Left colon (tissue), 2 donors: ENCODE data around the gene STXBP1. TPM values are rescaled to one million over a fixed set of nuclear protein-coding genes. Genes with fewer than 3 reads are reported as not detected.

Experiments
- ATAC-seq: fragments of 200-7000 bp; cut with Tn5 transposase; one replicate; pipeline ENCODE4 v1.9.1; 2020; ENCODE audit warnings: mild to moderate bottlenecking, moderate library complexity
- DNase-seq, 2 donors: peaks; one replicate each; pipeline ENCODE4 v3.0.0-alpha.2; 2020
- intact Hi-C, 2 donors: fragments of 100-400 bp; cut with DNase I in 1 of 2; cut with micrococcal nuclease in 1 of 2; formaldehyde crosslinking; loops; one replicate each; pipeline versions ENCODE4 v1.11.2 to v1.14.0; 2022; cut with DNase I, micrococcal nuclease
- total RNA-seq, 2 donors: library from RNA; stranded (reverse); fragmentation: NEBNext Ultra II Directional; extraction: Animal tissue kit (Norgen Biotek cat#: 25700); gene quantifications; one replicate each; pipeline ENCODE4 v1.2.1, GENCODE V29; 2021
- donor health status: DM: no; HTN: no; CAD: no.
- donor health status: DM: yes; HTN: yes; CAD: no.

STXBP1 gene
- total RNA-seq, 2 donors from 2014 or later = 9.0 to 15.0 TPM

DNA sequence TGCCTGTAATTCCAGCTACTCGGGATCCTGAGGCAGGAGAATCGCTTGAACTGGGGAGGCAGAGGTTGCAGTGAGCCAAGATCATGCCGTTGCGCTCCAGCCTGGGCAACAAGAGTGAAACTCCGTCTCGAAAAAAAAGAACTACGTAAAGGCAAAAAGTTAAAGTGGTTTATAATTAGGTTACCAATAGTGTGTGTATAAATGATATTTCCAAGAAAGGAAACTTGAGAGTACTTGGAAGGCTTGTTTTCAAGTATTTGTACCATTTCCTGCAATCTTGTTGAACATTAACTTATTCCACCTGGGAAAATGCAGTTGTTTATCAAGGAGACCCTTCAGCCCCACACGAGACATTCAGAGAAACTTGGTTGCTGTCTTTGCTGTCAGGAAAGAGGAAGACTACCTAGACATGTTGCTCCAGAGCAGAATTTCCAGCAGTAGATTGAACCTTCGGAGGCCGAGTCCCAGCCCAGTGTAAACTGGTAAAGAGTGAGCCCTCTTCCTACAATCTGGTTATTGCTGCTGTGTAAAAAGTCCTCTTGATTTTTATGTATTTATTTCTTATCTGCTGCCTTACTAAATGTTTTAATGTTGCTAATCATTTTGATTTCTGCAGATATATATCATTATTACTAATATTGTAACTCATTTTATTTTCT is 30.1 kb downstream of the STXBP1 start:
- intact Hi-C loops = no loop called here
- no peak for DNase-seq
- ATAC-seq = no peak

DNA sequence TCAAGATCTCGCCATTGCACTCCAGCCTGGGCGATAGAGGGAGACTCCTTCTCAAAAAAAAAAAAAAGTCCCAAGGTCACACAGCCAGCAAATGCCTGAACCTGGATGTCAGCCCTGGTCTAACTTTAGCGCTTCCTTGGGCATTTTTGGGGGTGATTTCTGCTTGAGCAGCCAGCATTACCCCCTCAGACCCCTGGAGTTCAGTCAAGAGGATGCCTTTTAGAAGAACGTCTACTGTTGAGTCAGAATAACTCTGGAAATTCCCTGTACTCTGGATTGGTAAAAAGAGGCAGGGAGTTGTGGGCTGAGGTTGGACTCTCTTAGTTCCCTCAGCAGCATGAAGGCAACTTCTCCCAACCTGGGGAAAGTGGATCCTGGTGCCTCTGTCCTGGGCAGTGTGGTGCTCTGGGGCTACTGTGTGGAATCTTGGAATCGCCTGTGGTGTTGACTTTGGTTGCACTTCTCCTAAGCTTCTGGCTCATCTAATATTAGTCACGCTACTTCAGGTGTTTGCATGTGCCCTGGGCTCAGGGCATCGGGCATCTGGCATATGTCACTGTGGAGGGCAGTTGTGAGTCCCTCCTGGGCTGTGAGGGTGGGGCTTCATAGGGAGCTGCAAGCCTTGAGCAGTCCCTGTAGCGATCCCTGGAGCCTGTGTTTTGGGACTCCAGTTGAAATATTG is 32.2 kb downstream of the STXBP1 start:
- intact Hi-C loops = no loop called here
- ATAC-seq (no peak), DNase-seq (no peak)

DNA sequence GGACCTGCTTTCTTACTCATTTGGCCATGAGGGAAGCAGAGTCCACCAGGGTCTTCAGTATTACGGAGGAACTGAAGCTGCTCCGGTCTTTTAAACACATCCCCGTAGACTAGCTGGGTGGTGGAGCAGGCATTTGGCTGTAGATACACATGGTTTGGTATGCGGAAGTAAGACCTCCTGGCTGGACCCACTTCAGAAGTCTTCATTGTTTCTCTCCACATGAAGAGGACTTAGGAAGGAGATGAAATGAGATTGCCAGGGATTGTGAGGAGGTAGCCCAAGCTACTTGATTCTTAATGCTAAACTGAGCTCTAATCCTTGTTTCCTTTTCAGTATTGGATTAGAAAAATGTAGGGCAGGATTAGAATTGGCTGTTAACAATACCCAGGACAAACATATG is 32.9 kb downstream of the STXBP1 start:
- ATAC-seq (no peak), DNase-seq (no peak)
- intact Hi-C loops = no loop called here

DNA sequence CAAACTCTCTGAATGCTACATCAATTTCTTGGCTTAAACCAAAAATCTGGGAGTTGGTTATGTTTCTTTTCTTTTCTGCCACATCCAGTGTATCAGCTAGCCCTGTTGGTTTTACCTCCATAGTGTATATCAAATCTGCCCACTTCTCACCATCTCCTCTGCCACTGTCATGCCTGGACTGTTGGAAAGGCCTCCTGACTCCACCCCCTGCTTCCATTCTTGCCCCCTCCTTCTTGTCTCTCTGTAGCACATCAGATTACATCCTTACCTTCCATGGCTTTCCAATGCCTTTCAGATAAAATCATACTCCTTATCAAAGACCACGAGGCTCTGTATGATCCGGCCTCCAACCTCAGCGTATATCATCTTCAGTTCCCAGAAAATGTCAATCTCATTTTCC is 35.4 kb downstream of the STXBP1 start:
- DNase-seq = no peak
- intact Hi-C loops = no loop called here

DNA sequence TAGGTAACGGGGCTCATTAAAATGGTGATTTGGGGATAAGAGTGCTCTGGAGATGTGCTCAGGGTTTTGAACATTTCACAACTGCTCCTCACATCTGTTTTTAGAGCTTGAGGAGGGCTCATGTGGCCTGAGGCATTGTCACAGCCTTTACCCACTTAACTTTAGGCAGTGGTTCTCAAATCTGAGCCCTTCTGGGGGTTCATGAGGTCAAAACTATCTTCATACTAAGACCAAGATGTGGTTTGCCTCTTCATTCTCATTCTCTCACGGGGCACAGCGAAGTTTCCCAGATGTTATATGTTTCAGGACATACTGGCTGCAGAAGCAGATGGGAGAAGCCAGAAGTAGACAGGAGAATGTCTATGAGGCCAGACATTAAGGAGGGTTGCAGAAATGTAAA is 38.4 kb downstream of the STXBP1 start:
- ATAC-seq = no peak
- intact Hi-C loops = no loop called here
- DNase-seq = no peak

More for the DNA sequence above, 35.4 kb downstream of the STXBP1 start:
- no peak for ATAC-seq

DNA sequence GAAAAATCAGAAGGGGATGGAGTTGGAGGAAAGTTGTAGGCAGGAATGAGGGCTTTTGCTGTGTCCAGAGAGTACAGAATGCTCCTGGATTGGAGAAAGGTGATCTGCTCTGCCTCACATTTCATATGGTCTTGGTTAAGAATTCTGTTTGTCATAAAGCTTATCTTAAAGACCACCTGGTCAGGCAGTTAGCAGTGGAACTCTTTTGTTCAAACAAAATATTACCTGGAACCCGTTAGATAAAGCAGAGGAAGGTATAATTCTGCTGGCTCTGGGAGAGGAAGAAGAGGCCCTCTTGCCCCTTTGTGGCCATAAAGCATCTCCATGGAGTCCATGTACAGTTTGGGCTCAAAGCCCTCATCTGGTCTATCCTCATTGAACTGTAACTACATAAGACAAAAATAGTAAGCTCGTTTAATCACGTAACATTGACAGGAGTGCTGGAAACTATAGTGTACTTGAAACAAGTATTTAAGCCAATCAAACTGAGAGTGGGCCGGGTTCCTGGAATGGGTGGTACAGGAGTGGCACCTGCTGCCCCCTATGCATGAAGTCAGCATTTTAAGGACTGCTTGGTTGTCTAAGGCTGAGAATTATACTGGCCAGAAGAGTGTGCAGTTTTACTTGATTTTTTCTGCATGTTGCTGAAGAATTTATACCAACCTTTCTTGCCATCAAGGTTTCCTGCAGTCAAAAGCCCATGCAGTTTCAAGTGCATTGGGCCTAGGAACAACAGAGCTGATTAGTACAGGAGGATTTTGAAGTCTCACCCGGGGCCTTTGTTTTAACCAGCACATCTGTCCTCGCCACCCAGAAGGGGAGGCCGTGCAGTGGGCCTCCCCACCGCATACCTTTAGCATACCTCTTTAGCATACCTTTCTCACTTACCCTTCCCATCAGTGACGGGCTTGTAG is 39.9 kb downstream of the STXBP1 start:
- ATAC-seq (no peak), DNase-seq (no peak)
- intact Hi-C loops = no loop called here

DNA sequence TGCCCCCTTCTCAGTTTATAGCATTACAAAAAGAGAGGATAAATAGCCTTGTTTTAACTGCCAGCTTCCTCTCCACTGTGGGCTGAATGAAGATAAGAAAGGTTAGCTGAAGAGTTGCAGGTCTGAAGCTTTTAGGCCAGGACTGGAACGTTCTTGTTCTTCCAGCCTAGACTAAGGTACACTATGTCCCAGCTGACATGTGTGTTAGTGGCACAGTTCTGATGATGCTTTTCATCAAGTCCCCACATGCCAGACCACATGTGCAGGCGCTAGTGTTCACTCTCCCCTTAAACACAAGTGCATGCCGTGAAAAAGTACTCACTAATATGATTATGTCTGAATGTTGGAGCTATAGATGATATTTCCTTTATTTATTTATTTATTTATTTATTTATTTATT is 40.7 kb downstream of the STXBP1 start:
- no peak for DNase-seq
- no peak for ATAC-seq
- intact Hi-C loops = no loop called here

DNA sequence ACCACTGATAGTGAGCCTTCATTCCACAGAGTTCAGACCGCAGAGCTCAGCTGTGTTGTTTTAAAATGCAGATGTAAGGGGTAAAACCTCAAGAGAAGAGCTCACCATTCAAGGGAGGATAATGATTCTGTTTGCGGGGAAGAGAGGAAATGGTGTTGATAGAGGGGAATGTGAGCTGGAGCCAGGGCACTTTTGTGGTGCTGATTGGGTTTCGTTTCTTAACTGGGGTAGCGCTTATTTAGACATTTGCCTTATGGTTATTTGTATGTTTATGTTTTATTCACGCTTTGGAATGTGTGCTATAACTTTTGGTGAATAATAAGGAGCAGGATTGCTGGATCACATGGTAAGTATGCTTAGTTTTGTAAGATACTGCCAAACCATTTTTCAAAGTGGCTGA is 42.5 kb downstream of the STXBP1 start:
- intact Hi-C loops = no loop called here
- no peak for DNase-seq
- no peak for ATAC-seq

DNA sequence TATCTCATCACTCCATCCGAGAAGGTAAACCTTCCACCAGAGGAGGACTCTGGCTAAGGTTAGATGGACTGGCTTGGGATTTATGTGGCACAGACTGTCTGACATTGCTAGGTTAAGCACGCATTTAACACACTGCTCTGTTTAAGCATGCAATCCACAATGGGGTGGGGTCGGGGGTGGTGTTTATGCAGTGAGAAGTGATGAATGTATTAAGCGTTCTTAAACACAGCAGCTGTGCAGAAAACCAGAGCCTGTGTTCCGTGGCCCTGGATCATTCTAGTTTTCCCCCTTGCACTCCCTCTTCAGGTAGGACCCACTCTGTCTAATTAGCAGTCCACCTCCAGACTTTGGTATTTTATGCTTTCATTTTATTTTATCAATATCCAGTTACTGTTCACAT is 46.4 kb downstream of the STXBP1 start:
- intact Hi-C loops = no loop called here
- no peak for DNase-seq
- ATAC-seq = no peak

DNA sequence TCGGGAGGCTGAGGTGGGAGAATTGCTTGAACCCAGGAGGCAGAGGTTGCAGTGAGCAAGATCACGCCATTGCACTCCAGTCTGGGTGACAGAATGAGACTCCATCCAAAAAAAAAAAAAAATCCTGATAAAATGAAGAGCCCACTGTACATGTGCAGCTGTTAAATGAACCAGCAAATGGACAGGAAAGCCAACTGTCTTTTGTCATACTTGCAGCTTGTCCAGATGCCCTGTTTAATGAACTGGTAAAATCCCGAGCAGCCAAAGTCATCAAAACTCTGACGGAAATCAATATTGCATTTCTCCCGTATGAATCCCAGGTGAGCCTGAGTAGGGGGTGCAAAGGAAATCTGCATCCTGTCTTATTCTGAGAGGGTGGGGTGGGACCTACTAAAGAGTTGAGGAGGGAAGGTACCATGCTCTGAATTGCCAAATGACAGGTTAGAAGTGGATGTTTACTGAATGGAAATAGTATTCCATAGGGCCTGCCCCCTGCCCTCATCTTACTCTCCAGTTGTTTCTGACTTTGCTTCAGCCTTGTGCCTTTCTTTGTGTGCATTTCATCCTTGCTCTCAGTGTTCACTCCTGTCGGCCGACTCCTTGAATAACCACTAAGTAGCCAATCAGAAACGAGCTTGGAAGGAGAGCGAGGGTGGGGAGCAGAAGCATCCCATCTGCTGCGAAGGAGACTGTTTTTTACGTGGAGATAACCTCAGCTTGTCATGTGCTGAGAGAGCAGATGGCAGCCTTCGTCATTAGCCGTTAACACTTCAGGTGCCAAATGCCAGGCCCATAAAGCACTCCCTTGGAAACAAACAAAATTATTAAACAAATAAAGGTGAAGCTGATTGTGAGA is 49.0 kb downstream of the STXBP1 start:
- DNase-seq = peak; percentile 30 to 48
- intact Hi-C loops = no loop called here
- ATAC-seq = peak; percentile 86

DNA sequence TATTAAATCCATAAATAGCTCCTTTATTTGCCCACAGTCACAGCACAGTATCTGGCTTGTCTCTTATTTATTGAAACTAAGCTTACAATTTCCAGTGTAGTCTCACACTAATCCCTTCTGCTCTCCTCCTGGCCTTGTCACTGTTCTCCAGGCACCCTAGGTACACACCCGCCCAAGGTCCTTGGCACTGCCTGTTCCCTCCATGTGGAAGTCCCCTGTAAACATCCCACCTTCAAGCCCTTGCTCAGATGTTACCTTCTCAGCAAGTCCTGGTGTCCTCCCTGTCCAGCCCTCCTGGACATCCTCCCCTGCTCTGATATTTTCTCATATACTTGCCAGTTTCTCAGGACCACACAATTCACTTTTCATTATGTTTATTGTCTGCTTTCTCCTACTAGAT is 50.5 kb downstream of the STXBP1 start:
- intact Hi-C loops = no loop called here
- peak; percentile 27 for ATAC-seq
- no peak for DNase-seq

DNA sequence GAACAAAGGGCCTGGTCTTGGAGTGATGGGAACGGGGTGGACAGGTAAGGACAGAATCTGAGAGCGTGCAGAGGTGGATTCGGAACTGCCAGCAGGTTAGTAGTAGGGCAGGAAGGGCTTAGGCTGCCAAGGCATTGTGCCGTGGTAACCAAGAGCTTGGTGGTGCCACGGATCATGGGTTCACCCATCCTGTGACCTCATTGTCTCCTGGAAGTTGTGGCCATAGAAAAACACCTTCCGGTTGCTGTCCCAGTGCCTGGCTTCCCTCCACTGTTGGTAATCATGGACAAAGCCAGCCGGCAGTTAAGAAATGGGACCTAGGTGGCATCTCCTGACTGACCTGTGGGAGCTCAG is 52.2 kb downstream of the STXBP1 start:
- ATAC-seq (no peak), DNase-seq (no peak)
- intact Hi-C loops = no loop called here

DNA sequence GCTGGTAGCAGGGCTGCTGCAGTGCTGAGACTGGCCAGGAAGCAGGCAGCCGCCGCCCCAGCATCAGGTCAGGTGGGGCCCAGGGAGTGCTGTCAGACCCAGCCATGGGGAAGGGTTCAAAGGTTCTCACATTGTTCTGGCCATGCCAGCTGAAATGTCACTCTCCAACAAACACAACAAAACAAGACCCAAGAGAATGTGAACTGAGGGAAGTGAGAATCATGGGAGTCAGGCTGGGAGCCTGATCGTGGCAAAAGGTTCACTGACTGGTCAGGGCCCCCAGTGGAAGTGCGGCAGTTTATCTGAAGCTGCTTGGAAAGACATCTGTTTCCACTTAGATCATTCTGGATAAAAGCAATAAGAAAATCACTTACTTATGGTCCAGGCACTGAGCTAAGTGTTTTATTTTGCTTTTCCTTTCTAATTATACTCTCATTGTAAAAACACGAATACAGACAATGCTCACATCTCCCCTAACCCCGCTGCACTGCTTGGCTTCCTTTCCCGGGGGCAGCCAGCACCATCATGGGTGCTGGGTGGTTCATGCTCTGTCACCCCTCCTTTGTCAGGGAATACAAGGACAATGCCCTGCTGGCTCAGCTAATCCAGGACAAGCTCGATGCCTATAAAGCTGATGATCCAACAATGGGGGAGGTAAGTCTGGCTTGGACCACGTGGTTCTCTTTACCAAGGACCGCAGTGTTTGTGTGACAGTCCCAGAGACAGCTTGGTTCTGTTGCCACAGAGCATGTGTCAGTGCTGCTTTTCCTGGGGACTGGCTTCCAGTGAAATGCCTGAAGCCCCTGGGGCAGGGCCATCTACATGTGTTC is 52.8 kb downstream of the STXBP1 start:
- ATAC-seq (peak; percentile 70), DNase-seq (peak in 1 of 2 donors; percentile 19)
- intact Hi-C loops = no loop called here

DNA sequence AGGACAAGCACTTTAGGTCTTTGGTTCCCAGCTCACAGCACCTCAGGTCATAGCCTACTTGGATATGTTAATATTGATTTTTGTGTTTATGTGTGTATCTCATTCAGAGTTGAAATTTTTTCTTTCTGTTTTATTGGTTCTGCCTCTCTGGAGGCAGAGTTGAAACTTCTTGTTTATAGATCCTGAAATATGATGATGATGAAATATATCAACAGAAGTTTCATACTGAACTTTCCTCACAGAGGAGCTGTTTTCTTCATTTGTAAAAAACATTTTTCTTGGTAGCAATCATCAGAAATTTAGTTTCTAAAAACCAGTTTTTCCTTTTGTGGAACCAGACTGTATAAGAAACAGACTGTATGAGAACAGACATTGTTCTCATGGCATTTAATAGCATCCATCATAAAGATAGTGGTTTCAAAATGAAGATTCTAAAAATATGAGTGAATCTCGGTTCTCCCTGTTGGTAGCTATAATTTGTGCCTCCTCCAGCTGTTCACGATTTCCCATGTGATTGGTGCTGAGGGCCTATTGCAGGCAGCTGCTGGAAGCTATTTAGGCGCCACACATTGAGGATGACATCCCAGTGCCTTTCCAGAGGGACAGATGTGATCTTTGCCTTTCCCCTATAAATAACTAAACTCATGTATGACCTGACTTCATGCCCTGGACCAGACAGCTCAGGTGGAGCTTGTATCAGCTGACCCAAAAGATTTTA is 55.2 kb downstream of the STXBP1 start:
- intact Hi-C loops = no loop called here
- DNase-seq (no peak), ATAC-seq (no peak)

DNA sequence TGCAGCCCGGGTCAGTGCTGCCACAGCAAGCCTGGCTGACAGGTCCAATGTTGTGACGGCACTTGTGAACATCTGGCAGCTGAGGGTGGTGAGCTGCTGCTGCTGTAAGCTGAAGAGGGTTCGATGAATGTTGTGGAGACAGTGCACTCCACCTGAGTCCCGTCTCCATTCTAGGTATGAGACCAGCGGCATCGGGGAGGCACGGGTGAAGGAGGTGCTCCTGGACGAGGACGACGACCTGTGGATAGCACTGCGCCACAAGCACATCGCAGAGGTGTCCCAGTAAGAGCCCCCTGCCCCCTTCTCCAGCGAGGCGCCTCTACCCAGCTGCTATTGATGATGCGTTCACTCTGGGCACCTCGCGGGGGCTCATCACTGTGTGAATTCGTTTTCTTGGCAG is 55.8 kb downstream of the STXBP1 start:
- no peak for DNase-seq
- ATAC-seq = no peak
- intact Hi-C loops = no loop called here

DNA sequence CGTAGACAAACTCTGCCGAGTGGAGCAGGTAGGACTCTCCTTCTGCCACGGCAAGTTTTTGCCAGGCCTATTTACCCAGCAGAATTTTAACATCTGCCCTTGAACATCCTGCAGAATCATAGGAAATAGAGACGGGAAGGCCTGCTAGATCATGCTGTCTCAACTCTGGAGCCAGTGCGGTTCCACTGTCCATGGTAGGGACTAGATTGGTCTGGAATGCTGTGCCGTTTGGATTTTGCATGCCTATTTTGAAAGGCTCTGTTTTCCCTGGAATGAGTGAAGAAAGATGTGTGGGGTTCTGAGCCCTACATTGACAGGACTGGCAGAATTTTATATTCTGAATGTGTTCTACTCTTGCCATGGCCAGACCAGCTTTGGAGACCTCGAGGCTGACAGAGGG is 61.2 kb downstream of the STXBP1 start:
- no peak for DNase-seq
- intact Hi-C loops = no loop called here

DNA sequence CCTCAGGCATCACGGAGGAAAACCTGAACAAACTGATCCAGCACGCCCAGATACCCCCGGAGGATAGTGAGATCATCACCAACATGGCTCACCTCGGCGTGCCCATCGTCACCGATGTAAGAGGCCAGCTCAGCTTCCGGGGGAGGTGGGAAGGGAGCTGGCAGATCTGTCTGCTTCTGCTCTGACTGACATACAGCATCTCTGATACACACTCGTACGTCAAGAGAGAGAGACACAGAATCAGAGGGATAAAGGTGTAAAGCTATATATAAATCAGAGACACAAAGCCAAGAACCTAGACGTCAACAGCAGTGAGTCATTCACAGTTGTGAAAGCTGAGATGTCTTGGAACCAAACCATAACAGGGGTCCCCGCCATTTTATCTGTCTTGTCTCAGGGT is 64.6 kb downstream of the STXBP1 start:
- DNase-seq = no peak
- no peak for ATAC-seq
- intact Hi-C loops = no loop called here

More for the DNA sequence above, 61.2 kb downstream of the STXBP1 start:
- no peak for ATAC-seq

DNA sequence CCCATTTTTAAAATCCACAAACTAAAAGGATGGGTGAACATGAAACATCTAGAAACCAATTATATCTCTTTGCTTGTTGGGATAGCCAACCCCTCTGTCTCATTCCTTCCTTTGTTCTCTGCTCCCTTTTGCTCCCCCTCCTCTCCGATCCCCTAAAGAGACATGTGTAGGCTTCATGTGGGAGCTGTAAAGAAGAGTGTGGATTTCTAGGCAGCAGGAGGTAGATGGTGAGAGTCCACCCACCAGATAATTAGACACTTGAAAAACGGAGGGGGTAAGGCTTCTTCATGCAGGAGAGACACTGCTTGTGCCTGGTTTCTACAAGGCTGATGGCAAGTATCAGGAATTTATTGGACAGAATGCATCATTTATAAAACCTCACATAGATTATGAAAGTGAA is 67.4 kb downstream of the STXBP1 start:
- DNase-seq (no peak), ATAC-seq (no peak)
- intact Hi-C loops = no loop called here
